ENCODE results near the gene TBXAS1. TPM values are rescaled to one million over a fixed set of nuclear protein-coding genes. Genes with fewer than 3 reads are reported as not detected.
A peak's percentile ranks its signal among the peaks of the same experiment; 100 is the strongest.

TBXAS1 gene
- total and polyA plus RNA-seq, 2 donors from 2014 or later, result 14.2 to 33.6 TPM

DNA sequence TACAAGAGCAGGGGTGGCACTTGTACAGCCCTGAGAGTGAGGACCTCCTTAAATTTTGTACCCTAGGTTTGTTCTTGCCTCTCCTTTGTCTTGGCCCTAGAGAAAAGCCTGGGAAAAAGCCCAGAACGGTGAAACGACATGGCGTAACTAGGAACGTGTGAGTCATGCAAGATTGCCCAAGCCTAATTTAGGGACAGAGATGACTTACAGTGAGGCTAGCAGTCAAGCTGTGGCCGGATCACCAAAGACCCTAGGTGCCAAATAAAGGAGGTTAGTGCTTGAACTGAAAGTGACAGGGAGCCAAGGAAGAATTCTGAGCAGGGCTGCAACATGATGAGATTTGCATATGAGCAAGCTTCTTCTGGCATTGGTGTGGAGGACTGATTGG is 25.1 kb downstream of the TBXAS1 start:
- no peak for DNase-seq
- no peaks in the 10 kb centered on the region for H3K36me3 ChIP-seq (ENCODE audit: control insufficient read depth in 2 of 3, insufficient read depth in 3 of 3, low read length in 3 of 3)
- FAIRE-seq, result no peak
- no peaks in the 10 kb centered on the region for H3K4me1 ChIP-seq (ENCODE audit: control insufficient read depth in 2 of 3, insufficient read depth in 2 of 3, low read depth in 1 of 3, low read length in 3 of 3)
- no peaks in the 10 kb centered on the region for H3K9me3 ChIP-seq (ENCODE audit: control insufficient read depth in 2 of 3, insufficient read depth in 1 of 3, low read length in 3 of 3)
- TF ChIP-seq, protein P1, sequence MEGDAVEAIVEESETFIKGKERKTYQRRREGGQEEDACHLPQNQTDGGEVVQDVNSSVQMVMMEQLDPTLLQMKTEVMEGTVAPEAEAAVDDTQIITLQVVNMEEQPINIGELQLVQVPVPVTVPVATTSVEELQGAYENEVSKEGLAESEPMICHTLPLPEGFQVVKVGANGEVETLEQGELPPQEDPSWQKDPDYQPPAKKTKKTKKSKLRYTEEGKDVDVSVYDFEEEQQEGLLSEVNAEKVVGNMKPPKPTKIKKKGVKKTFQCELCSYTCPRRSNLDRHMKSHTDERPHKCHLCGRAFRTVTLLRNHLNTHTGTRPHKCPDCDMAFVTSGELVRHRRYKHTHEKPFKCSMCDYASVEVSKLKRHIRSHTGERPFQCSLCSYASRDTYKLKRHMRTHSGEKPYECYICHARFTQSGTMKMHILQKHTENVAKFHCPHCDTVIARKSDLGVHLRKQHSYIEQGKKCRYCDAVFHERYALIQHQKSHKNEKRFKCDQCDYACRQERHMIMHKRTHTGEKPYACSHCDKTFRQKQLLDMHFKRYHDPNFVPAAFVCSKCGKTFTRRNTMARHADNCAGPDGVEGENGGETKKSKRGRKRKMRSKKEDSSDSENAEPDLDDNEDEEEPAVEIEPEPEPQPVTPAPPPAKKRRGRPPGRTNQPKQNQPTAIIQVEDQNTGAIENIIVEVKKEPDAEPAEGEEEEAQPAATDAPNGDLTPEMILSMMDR (IDR thresholded peaks at IDR 0.05; ENCODE audit: borderline replicate concordance, extremely low read depth, insufficient read depth), result no peak
- intact Hi-C loops (cut with DNase I), result no loop called here
- H3K4me3 ChIP-seq (ENCODE audit: low read length in 3 of 3), result no peak overlapping the region
- H3K27me3 ChIP-seq (ENCODE audit: control insufficient read depth, insufficient read depth, low read length), result no peaks in the 10 kb centered on the region
- H3K27ac ChIP-seq (ENCODE audit: low read depth in 2 of 2, low read length in 2 of 2), result no peak overlapping the region
- no peak overlapping the region for H3K9ac ChIP-seq (ENCODE audit: low read length in 3 of 3)

DNA sequence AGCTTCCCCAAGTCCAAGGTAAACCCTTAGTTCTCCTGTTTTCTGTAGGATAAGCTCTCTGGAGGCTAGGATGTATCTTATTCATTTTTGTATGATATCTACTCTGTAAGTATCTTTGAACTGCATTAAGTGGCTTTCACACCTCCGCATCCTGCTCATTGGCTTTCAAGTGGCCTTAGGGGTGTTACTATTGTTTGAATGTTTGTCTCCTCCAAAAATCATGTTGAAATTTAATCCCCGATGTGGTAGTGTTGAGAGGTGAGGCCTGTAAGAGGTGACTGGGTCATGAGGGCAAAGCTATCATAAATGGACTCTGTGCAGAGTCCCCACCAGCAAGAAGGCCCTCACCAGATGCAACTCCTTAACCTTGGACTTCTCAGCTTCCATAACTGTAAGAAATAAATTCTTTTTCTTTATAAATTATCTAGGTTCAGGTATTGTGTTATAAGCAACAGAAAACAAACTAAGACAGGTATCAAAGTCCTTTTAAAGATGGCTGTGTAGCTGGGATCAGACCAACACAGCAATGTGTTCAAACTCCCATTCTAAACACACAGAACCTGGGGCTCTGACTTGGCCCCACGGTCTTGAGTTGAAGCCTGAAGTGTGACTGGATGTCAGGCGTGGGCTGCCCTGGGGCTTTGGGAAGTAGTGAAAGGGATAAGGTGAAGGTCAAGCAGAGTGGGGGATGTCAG is 25.9 kb downstream of the TBXAS1 start:
- Histone ChIP-seq H3K27ac (ENCODE audit: low read depth in 2 of 2, low read length in 2 of 2) (peak overlapping the region in 1 of 2 donors; percentile 24), H3K4me1 (ENCODE audit: control insufficient read depth in 2 of 3, insufficient read depth in 2 of 3, low read depth in 1 of 3, low read length in 3 of 3) (no peaks in the 10 kb centered on the region)

DNA sequence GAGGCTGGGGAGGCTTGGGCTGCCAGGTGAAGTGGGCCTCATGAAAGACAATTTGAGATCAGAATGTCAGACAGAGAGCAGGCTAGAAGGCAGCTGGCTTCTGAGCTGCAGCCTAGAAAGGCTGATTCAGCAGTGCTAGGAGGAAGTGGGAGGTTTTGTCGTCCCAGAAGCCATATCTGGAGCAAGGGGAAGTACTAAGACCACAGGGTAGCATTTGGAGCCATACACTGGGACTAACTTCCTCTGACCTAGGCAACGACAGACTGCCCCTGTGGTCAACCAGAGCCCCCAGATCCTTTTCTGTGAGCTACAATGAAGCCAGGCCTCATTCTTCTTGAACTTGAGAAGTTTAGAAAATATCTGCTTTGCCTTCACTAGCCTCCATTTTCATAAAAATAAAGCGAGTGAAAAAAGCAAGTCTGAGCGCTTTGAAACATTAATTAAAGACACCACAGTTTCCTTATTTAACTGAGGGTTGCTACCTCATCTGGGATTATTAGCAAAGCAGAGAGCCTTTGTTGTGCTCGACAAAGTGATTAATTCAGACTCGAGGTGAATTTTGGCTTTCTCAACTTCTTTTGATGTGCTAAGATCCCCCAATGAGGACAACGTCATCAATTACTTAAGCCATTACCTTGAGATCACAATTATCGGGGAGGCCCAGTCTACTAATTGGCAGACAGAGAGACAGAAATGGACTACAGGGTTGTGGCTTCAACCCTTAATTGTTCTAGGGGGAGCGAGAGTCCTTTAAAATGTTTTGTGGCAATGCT is 26.6 kb downstream of the TBXAS1 start:
- DNase-seq, result peak in 2 of 5 donors; percentile 14 to 40
- intact Hi-C loops (cut with DNase I), result no loop called here

More for the DNA sequence above, 25.9 kb downstream of the TBXAS1 start:
- FAIRE-seq (no peak), DNase-seq (no peak)
- TF ChIP-seq, protein P1 (IDR thresholded peaks at IDR 0.05; ENCODE audit: borderline replicate concordance, extremely low read depth, insufficient read depth), result no peak
- Histone ChIP-seq H3K9me3 (ENCODE audit: control insufficient read depth in 2 of 3, insufficient read depth in 1 of 3, low read length in 3 of 3) (no peaks in the 10 kb centered on the region), H3K27me3 (ENCODE audit: control insufficient read depth, insufficient read depth, low read length) (no peaks in the 10 kb centered on the region), H3K4me3 (ENCODE audit: low read length in 3 of 3) (no peak overlapping the region), H3K9ac (ENCODE audit: low read length in 3 of 3) (no peak overlapping the region), H3K36me3 (ENCODE audit: control insufficient read depth in 2 of 3, insufficient read depth in 3 of 3, low read length in 3 of 3) (no peaks in the 10 kb centered on the region)
- intact Hi-C loops (cut with DNase I), result no loop called here

More for the DNA sequence above, 26.6 kb downstream of the TBXAS1 start:
- H3K27ac ChIP-seq (ENCODE audit: low read depth in 2 of 2, low read length in 2 of 2), result peak overlapping the region in 1 of 2 donors; percentile 24
- H3K9me3 ChIP-seq (ENCODE audit: control insufficient read depth in 2 of 3, insufficient read depth in 1 of 3, low read length in 3 of 3), result no peaks in the 10 kb centered on the region
- no peaks in the 10 kb centered on the region for H3K27me3 ChIP-seq (ENCODE audit: control insufficient read depth, insufficient read depth, low read length)
- H3K4me1 ChIP-seq (ENCODE audit: control insufficient read depth in 2 of 3, insufficient read depth in 2 of 3, low read depth in 1 of 3, low read length in 3 of 3), result no peaks in the 10 kb centered on the region
- no peak overlapping the region for H3K9ac ChIP-seq (ENCODE audit: low read length in 3 of 3)
- no peaks in the 10 kb centered on the region for H3K36me3 ChIP-seq (ENCODE audit: control insufficient read depth in 2 of 3, insufficient read depth in 3 of 3, low read length in 3 of 3)
- FAIRE-seq, result no peak
- no peak overlapping the region for H3K4me3 ChIP-seq (ENCODE audit: low read length in 3 of 3)
- TF ChIP-seq, protein P1 (IDR thresholded peaks at IDR 0.05; ENCODE audit: borderline replicate concordance, extremely low read depth, insufficient read depth), result no peak

All from kidney (tissue), 14 donors.